Endodermal cell (in vitro differentiated cells): ENCODE results near the gene KIRREL3. TPM values are rescaled to one million over a fixed set of nuclear protein-coding genes. Genes with fewer than 3 reads are reported as not detected.
A peak's percentile ranks its signal among the peaks of the same experiment; 100 is the strongest.

ENCODE experiments used
- DNase-seq: peaks from one replicate; pipeline ENCODE4 v3.0.0-alpha.2; 2017
- H3K27ac ChIP-seq: 2 replicates; pipeline ENCODE4 v1.5.1; 2013; ENCODE audit warnings: mild to moderate bottlenecking, low read depth, low read length, moderate library complexity
- H3K27me3 ChIP-seq: 2 replicates; pipeline ENCODE4 v1.6.1; 2013; ENCODE audit warnings: mild to moderate bottlenecking, low read length, moderate library complexity; ENCODE audit not compliant: insufficient read depth, control insufficient read depth, poor library complexity, severe bottlenecking
- H3K36me3 ChIP-seq: 2 replicates; pipeline ENCODE4 v1.7.0; 2013; ENCODE audit warnings: mild to moderate bottlenecking, low read length, moderate library complexity; ENCODE audit not compliant: control insufficient read depth, insufficient read depth
- H3K4me1 ChIP-seq: one replicate; pipeline ENCODE4 v1.7.0; 2013; ENCODE audit warnings: low read length; ENCODE audit not compliant: control insufficient read depth, insufficient read depth
- H3K4me3 ChIP-seq: 2 replicates; pipeline ENCODE4 v1.5.1; 2013; ENCODE audit warnings: mild to moderate bottlenecking, low read length, moderate library complexity
- H3K9ac ChIP-seq: 2 replicates; pipeline ENCODE4 v1.6.1; 2013; ENCODE audit warnings: mild to moderate bottlenecking, low read length, moderate library complexity; ENCODE audit not compliant: poor library complexity, severe bottlenecking; ENCODE audit errors: extremely low read depth
- H3K9me3 ChIP-seq: 2 replicates; pipeline ENCODE4 v1.6.1; 2013; ENCODE audit warnings: mild to moderate bottlenecking, low read length, moderate library complexity; ENCODE audit not compliant: control insufficient read depth
- H3K27ac Mint-ChIP-seq: 2 replicates; pipeline ENCODE4 v1.8.0; 2020; ENCODE audit warnings: mixed read lengths
- H3K27me3 Mint-ChIP-seq: 2 replicates; pipeline ENCODE4 v1.8.0; 2021; ENCODE audit warnings: mild to moderate bottlenecking, mixed read lengths; ENCODE audit not compliant: insufficient read depth
- H3K36me3 Mint-ChIP-seq: 2 replicates; pipeline ENCODE4 v1.8.0; 2020; ENCODE audit warnings: low read depth, mixed read lengths
- H3K4me1 Mint-ChIP-seq: 2 replicates; pipeline ENCODE4 v1.8.0; 2020; ENCODE audit warnings: mixed read lengths
- H3K4me3 Mint-ChIP-seq: 2 replicates; pipeline ENCODE4 v1.8.0; 2020; ENCODE audit warnings: mild to moderate bottlenecking, moderate library complexity, mixed read lengths
- H3K9me3 Mint-ChIP-seq: 2 replicates; pipeline ENCODE4 v1.8.0; 2020; ENCODE audit warnings: mild to moderate bottlenecking, mixed read lengths
- CTCF ChIP-seq: fragments of 200-600 bp; sonication (generic); conservative IDR thresholded peaks from 2 replicates; pipeline ENCODE4 v1.5.0; 2021; ENCODE audit warnings: antibody characterized with exemption, mild to moderate bottlenecking
- WGBS, 2 experiments: methylation state at CpG; one replicate each; pipeline versions ENCODE4 v1.1.5 to v1.1.7; 2013; ENCODE audit warnings: missing lambda C conversion rate in 2 of 2, mixed read lengths in 1 of 2; ENCODE audit not compliant: insufficient coverage in 1 of 2, insufficient read length in 1 of 2; 5-methylcytosine and 5-hydroxymethylcytosine counted together
- total RNA-seq, 2 donors: library from RNA; stranded (reverse); fragmentation: NEBNext Ultra II Directional in 1 of 2; extraction: Animal tissue kit (Norgen Biotek cat#: 25700) in 1 of 2; gene quantifications; 2 replicates in 1 of 2; 3 replicates in 1 of 2; pipeline ENCODE4 v1.2.1, GENCODE V29; 2021

Gene KIRREL3
- total RNA-seq, 2 donors from 2014 or later, result 1.1 to 1.4 TPM

- Histone ChIP-seq H3K4me3 (no peak overlapping the region), H3K4me1 (no peaks in the 10 kb centered on the region), H3K36me3 (no peaks in the 10 kb centered on the region), H3K27me3 (peaks cover 4% of the 10 kb centered on the region), H3K9me3 (no peaks in the 10 kb centered on the region), H3K9ac (no peak overlapping the region), H3K27ac (no peak overlapping the region)
- Mint-ChIP-seq H3K4me3 (no peak overlapping the region), H3K9me3 (no peaks in the 10 kb centered on the region), H3K36me3 (no peaks in the 10 kb centered on the region), H3K4me1 (peaks cover under 1% of the 10 kb centered on the region), H3K27ac (no peak overlapping the region), H3K27me3 (peaks cover 1% of the 10 kb centered on the region)
- TF ChIP-seq CTCF, result no peak
- no peak for DNase-seq
- 92 to 98% methylated on average over 2 of the region's 2 CpGs for WGBS, 2 experiments
These were observed 170.9 kb downstream of the KIRREL3 start for GRCh38 chr11:126829716-126830115.

GRCh38 chr11:126824035-126824607 lies 176.4 kb downstream of the KIRREL3 start:
- Histone ChIP-seq H3K4me1 (no peaks in the 10 kb centered on the region), H3K36me3 (no peaks in the 10 kb centered on the region), H3K9me3 (no peaks in the 10 kb centered on the region), H3K9ac (no peak overlapping the region), H3K27me3 (no peaks in the 10 kb centered on the region), H3K27ac (no peak overlapping the region), H3K4me3 (no peak overlapping the region)
- peak; percentile 80 for DNase-seq
- no peak overlapping the region for H3K4me3 Mint-ChIP-seq
- no peaks in the 10 kb centered on the region for H3K9me3 Mint-ChIP-seq
- H3K27ac Mint-ChIP-seq, result peak overlapping the region; percentile 28
- H3K27me3 Mint-ChIP-seq, result peaks cover 1% of the 10 kb centered on the region
- H3K36me3 Mint-ChIP-seq, result no peaks in the 10 kb centered on the region
- TF ChIP-seq CTCF, result no peak
- WGBS, 2 experiments, result 68 to 71% methylated on average over 5 to 7 of the region's 7 CpGs
- peaks cover 17% of the 10 kb centered on the region for H3K4me1 Mint-ChIP-seq

GRCh38 chr11:126823274-126823673 lies 177.3 kb downstream of the KIRREL3 start:
- Histone ChIP-seq H3K4me1 (no peaks in the 10 kb centered on the region), H3K27me3 (no peaks in the 10 kb centered on the region), H3K27ac (no peak overlapping the region), H3K9ac (no peak overlapping the region), H3K36me3 (no peaks in the 10 kb centered on the region), H3K9me3 (no peaks in the 10 kb centered on the region), H3K4me3 (no peak overlapping the region)
- Mint-ChIP-seq H3K9me3 (no peaks in the 10 kb centered on the region), H3K27ac (peak overlapping the region; percentile 28), H3K36me3 (no peaks in the 10 kb centered on the region), H3K4me3 (no peak overlapping the region), H3K27me3 (no peaks in the 10 kb centered on the region), H3K4me1 (peaks cover 17% of the 10 kb centered on the region)
- peak; percentile 45 for DNase-seq
- no peak for TF ChIP-seq CTCF
